HCT116 (cell line): ENCODE results near the gene VDAC1. TPM values are rescaled to one million over a fixed set of nuclear protein-coding genes. Genes with fewer than 3 reads are reported as not detected.

ENCODE experiments used
- ATAC-seq: fragments of 200-7000 bp; cut with Tn5 transposase; 2 replicates; pipeline ENCODE4 v1.9.1; 2020; ENCODE audit warnings: mild to moderate bottlenecking, moderate library complexity
- BruUV-seq: library from RNA; stranded (reverse); fragments of 400-500 nt; replicated peaks from 2 replicates; lab custom pipeline; 2021; lab: Mats Ljungman, UMichigan
- CTCF ChIA-PET: fragments of 300-600 bp; sonication (Branson Sonifier 250); formaldehyde crosslinking; loops from one replicate; lab custom pipeline; 2021; ENCODE audit warnings: antibody characterized with exemption; lab: Charles Lee
- POLR2A ChIA-PET: fragments of 300-600, 350-600 bp; sonication (Branson Sonifier 250); formaldehyde crosslinking; loops from one replicate; lab custom pipeline; 2021; ENCODE audit warnings: antibody characterized with exemption; lab: Charles Lee
- RAD21 ChIA-PET, 2 experiments: fragments of 300-600 bp; sonication (Branson Sonifier 250); formaldehyde crosslinking; loops; one replicate each; lab custom pipeline; 2023; ENCODE audit warnings: low total read pairs in 2 of 2; ENCODE audit not compliant: uncharacterized antibody in 2 of 2, unreplicated experiment in 2 of 2, low non-redundant PET in 1 of 2; lab: Charles Lee
- DNase-seq: peaks from one replicate; pipeline ENCODE4 v3.0.0-alpha.2; 2010; ENCODE audit warnings: low read depth, low spot score
- H2AFZ ChIP-seq: fragments of 200-600 bp; shearing (Covaris generic), sonication (generic); 2 replicates; pipeline ENCODE4 v1.6.1; 2017; ENCODE audit warnings: low read depth, mixed run types, mixed read lengths, antibody characterized with exemption, low read length; ENCODE audit not compliant: poor library complexity, severe bottlenecking
- H3K27ac ChIP-seq: 2 replicates; pipeline ENCODE4 v1.5.1; 2012; ENCODE audit warnings: low read depth, low read length
- H3K27me3 ChIP-seq: fragments of 200-600 bp; sonication (generic); 2 replicates; pipeline ENCODE4 v1.6.1; 2016; ENCODE audit warnings: mixed run types, low read length, mixed read lengths; ENCODE audit not compliant: insufficient read depth
- H3K36me3 ChIP-seq, 2 experiments: fragments of 200-500 bp in 1 of 2; fragments of 200-600 bp in 1 of 2; sonication (Bioruptor generic) in 1 of 2; sonication (generic) in 1 of 2; 2 replicates each; pipeline versions ENCODE4 v1.5.1 to v1.6.1; 2014 to 2016; ENCODE audit warnings: low read length in 2 of 2, inconsistent platforms in 1 of 2, mixed read lengths in 1 of 2, mixed run types in 1 of 2; ENCODE audit not compliant: insufficient read depth in 2 of 2, control insufficient read depth in 1 of 2
- H3K4me1 ChIP-seq, 2 experiments: fragments of 200-600 bp in 1 of 2; sonication (generic) in 1 of 2; 2 replicates each; pipeline versions ENCODE4 v1.5.1 to v1.6.1; 2012 to 2017; ENCODE audit warnings: low read length in 2 of 2, inconsistent platforms in 1 of 2, mild to moderate bottlenecking in 1 of 2, mixed read lengths in 1 of 2, mixed run types in 1 of 2, moderate library complexity in 1 of 2; ENCODE audit not compliant: insufficient read depth in 2 of 2, control insufficient read depth in 1 of 2
- H3K4me2 ChIP-seq: fragments of 200-600 bp; sonication (generic); 2 replicates; pipeline ENCODE4 v1.6.1; 2017; ENCODE audit warnings: mixed run types, low read length, mixed read lengths
- H3K4me3 ChIP-seq, 2 experiments: fragments of 200-600 bp in 1 of 2; sonication (generic) in 1 of 2; replicated peaks in 1 of 2; 2 replicates each; pipeline ENCODE4 v1.5.1; 2011 to 2016; ENCODE audit warnings: low read length in 2 of 2, control low read depth in 1 of 2, low read depth in 1 of 2, mild to moderate bottlenecking in 1 of 2, mixed read lengths in 1 of 2, mixed run types in 1 of 2
- H3K79me2 ChIP-seq: fragments of 200-600 bp; sonication (generic); 2 replicates; pipeline ENCODE4 v1.6.1; 2017; ENCODE audit warnings: mild to moderate bottlenecking, mixed run types, low read length, moderate library complexity, mixed read lengths; ENCODE audit not compliant: insufficient read depth
- H3K9ac ChIP-seq: fragments of 200-600 bp; sonication (generic); 2 replicates; pipeline ENCODE4 v1.6.1; 2016; ENCODE audit warnings: low read length, mixed read lengths
- H3K9me2 ChIP-seq: fragments of 200-600 bp; sonication (generic), shearing (Covaris generic); 2 replicates; pipeline ENCODE4 v1.6.1; 2017; ENCODE audit warnings: mixed run types, mild to moderate bottlenecking, moderate library complexity; ENCODE audit not compliant: insufficient read depth
- H3K9me3 ChIP-seq, 2 experiments: fragments of 200-500 bp in 1 of 2; fragments of 200-600 bp in 1 of 2; sonication (Bioruptor generic) in 1 of 2; sonication (generic) in 1 of 2; 2 replicates each; pipeline ENCODE4 v1.6.1; 2014 to 2017; ENCODE audit warnings: low read length in 2 of 2, mixed read lengths in 2 of 2, inconsistent platforms in 1 of 2, low read depth in 1 of 2, mild to moderate bottlenecking in 1 of 2, mixed run types in 1 of 2, moderate library complexity in 1 of 2; ENCODE audit not compliant: control insufficient read depth in 1 of 2, insufficient read depth in 1 of 2
- H4K20me1 ChIP-seq: fragments of 200-600 bp; sonication (generic), shearing (Covaris generic); 2 replicates; pipeline ENCODE4 v1.6.1; 2017; ENCODE audit warnings: mixed run types, mild to moderate bottlenecking, moderate library complexity; ENCODE audit not compliant: insufficient read depth
- EGR1 ChIP-seq: IDR thresholded peaks from 2 replicates; pipeline ENCODE4 v1.6.1; 2012; ENCODE audit warnings: low read depth
- EZH2 ChIP-seq: fragments of 200-600 bp; sonication (generic); IDR thresholded peaks from 2 replicates; pipeline ENCODE4 v1.6.1; 2017; ENCODE audit warnings: antibody characterized with exemption, mixed run types
- FOSL1 ChIP-seq: IDR thresholded peaks from 2 replicates; pipeline ENCODE4 v1.6.1; 2012; ENCODE audit warnings: low read depth
- POLR2AphosphoS5 ChIP-seq: IDR thresholded peaks from 2 replicates; pipeline ENCODE4 v1.6.1; 2011; ENCODE audit warnings: mild to moderate bottlenecking, low read depth, low read length, moderate library complexity
- SP1 ChIP-seq: IDR thresholded peaks from 2 replicates; pipeline ENCODE4 v1.6.1; 2012; ENCODE audit warnings: low read depth
- SRF ChIP-seq: IDR thresholded peaks from 2 replicates; pipeline ENCODE4 v1.6.1; 2012; ENCODE audit warnings: low read depth
- YY1 ChIP-seq: IDR thresholded peaks from 2 replicates; pipeline ENCODE4 v1.6.1; 2011; ENCODE audit warnings: low read length, low read depth, moderate library complexity, mild to moderate bottlenecking; ENCODE audit not compliant: insufficient replicate concordance; ENCODE audit errors: extremely low read depth
- ZBTB33 ChIP-seq: IDR thresholded peaks from 2 replicates; pipeline ENCODE4 v1.6.1; 2011; ENCODE audit warnings: mild to moderate bottlenecking, low read length, moderate library complexity; ENCODE audit not compliant: insufficient replicate concordance; ENCODE audit errors: extremely low read depth
- ZFX ChIP-seq: fragments of 450-650 bp; IDR thresholded peaks from 2 replicates; pipeline ENCODE4 v1.6.1; 2017
- ZNF274 ChIP-seq: fragments of 200-500 bp; sonication (Bioruptor generic); IDR thresholded peaks from 2 replicates; pipeline ENCODE4 v1.6.1; 2014; ENCODE audit warnings: mild to moderate bottlenecking, low read depth, low read length, inconsistent platforms
- intact Hi-C: fragments of 100-400 bp; cut with micrococcal nuclease; formaldehyde crosslinking; loops from 2 replicates; pipeline ENCODE4 v1.10.0; 2022
- total RNA-seq: library from RNA; stranded (reverse); gene quantifications from one replicate; pipeline ENCODE4 v1.2.1, GENCODE V29; 2021; ENCODE audit not compliant: unreplicated experiment
- TF ChIP-seq, protein P1 (sequence below): IDR thresholded peaks from 2 replicates; pipeline ENCODE4 v1.6.1; 2012
- TF ChIP-seq, protein P2 (sequence below): IDR thresholded peaks from 2 replicates; pipeline ENCODE4 v1.6.1; 2012
- TF ChIP-seq, protein P3 (sequence below): IDR thresholded peaks from 2 replicates; pipeline ENCODE4 v1.6.1; 2012; ENCODE audit warnings: low read depth

The VDAC1 gene
- total RNA-seq, 1 experiment from 2014 or later: 269 TPM

GRCh38 chr5:133953568-133954145 is 51.1 kb downstream of the VDAC1 start:
- TF ChIP-seq, protein P1, sequence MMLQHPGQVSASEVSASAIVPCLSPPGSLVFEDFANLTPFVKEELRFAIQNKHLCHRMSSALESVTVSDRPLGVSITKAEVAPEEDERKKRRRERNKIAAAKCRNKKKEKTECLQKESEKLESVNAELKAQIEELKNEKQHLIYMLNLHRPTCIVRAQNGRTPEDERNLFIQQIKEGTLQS: no peak
- TF ChIP-seq FOSL1 (no peak), ZBTB33 (no peak), POLR2AphosphoS5 (no peak), YY1 (no peak), EZH2 (no peak), ZFX (no peak), ZNF274 (no peak), EGR1 (no peak), SRF (no peak), SP1 (no peak)
- TF ChIP-seq, protein P2, sequence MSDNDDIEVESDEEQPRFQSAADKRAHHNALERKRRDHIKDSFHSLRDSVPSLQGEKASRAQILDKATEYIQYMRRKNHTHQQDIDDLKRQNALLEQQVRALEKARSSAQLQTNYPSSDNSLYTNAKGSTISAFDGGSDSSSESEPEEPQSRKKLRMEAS: no peak
- TF ChIP-seq, protein P3, sequence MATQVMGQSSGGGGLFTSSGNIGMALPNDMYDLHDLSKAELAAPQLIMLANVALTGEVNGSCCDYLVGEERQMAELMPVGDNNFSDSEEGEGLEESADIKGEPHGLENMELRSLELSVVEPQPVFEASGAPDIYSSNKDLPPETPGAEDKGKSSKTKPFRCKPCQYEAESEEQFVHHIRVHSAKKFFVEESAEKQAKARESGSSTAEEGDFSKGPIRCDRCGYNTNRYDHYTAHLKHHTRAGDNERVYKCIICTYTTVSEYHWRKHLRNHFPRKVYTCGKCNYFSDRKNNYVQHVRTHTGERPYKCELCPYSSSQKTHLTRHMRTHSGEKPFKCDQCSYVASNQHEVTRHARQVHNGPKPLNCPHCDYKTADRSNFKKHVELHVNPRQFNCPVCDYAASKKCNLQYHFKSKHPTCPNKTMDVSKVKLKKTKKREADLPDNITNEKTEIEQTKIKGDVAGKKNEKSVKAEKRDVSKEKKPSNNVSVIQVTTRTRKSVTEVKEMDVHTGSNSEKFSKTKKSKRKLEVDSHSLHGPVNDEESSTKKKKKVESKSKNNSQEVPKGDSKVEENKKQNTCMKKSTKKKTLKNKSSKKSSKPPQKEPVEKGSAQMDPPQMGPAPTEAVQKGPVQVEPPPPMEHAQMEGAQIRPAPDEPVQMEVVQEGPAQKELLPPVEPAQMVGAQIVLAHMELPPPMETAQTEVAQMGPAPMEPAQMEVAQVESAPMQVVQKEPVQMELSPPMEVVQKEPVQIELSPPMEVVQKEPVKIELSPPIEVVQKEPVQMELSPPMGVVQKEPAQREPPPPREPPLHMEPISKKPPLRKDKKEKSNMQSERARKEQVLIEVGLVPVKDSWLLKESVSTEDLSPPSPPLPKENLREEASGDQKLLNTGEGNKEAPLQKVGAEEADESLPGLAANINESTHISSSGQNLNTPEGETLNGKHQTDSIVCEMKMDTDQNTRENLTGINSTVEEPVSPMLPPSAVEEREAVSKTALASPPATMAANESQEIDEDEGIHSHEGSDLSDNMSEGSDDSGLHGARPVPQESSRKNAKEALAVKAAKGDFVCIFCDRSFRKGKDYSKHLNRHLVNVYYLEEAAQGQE: no peak
- no peak overlapping the region for H3K4me2 ChIP-seq
- no TSS peak for BruUV-seq
- CTCF ChIA-PET: no interaction called here
- DNase-seq (no peak), ATAC-seq (no peak)
- intact Hi-C loops: no loop called here
- H3K27ac ChIP-seq: no peak overlapping the region
- RAD21 ChIA-PET: no interaction called here
- no peaks in the 10 kb centered on the region for H3K9me3 ChIP-seq
- H3K9me2 ChIP-seq: no peaks in the 10 kb centered on the region
- no peak overlapping the region for H3K4me3 ChIP-seq
- POLR2A ChIA-PET: no interaction called here
- no peak overlapping the region for H2AFZ ChIP-seq
- H3K4me1 ChIP-seq: no peaks in the 10 kb centered on the region
- H3K9ac ChIP-seq: no peak overlapping the region
- no peaks in the 10 kb centered on the region; the same call in 1 of the 2 replicates for H3K79me2 ChIP-seq
- H3K36me3 ChIP-seq: peaks cover 0 to 14% of the 10 kb centered on the region in 2 experiments; a peak in 2 of 4 replicates
- H3K27me3 ChIP-seq: no peaks in the 10 kb centered on the region
- no peaks in the 10 kb centered on the region for H4K20me1 ChIP-seq
